IPS DF 4.7 (cell line): ENCODE measurements around the gene S1PR4.
"Not testable (repeated sequence)": the region's sequence is repeated elsewhere in the genome, so short reads cannot be mapped to it uniquely, and the experiment has no call there.

ENCODE experiments used
- DNase-seq: peaks from one replicate; pipeline ENCODE4 v3.0.0-alpha.2; 2013; ENCODE audit warnings: low spot score; ENCODE audit errors: extremely low read depth

S1PR4 gene

GRCh38 chr19:3152419-3152780, 26.2 kb upstream of the S1PR4 start:
- DNase-seq, result no peak

- no peak for DNase-seq
Measured at GRCh38 chr19:3153286-3154230, 25.0 kb upstream of the S1PR4 start.

GRCh38 chr19:3154447-3154846, 24.1 kb upstream of the S1PR4 start:
- not testable (repeated sequence) for DNase-seq

- DNase-seq, result no peak
Measured at GRCh38 chr19:3154957-3155736, 23.4 kb upstream of the S1PR4 start.

GRCh38 chr19:3157096-3157845, 21.3 kb upstream of the S1PR4 start:
- no peak for DNase-seq

GRCh38 chr19:3159565-3159964, 19.0 kb upstream of the S1PR4 start:
- DNase-seq, result no peak

GRCh38 chr19:3160219-3160618, 18.4 kb upstream of the S1PR4 start:
- DNase-seq, result no peak

- no peak for DNase-seq
Measured at GRCh38 chr19:3161453-3161852, 17.1 kb upstream of the S1PR4 start.

GRCh38 chr19:3162418-3163229, 15.9 kb upstream of the S1PR4 start:
- no peak for DNase-seq

GRCh38 chr19:3163230-3163886, 15.2 kb upstream of the S1PR4 start:
- DNase-seq, result no peak

GRCh38 chr19:3163943-3164342, 14.6 kb upstream of the S1PR4 start:
- DNase-seq, result no peak

GRCh38 chr19:3167533-3168272, 10.9 kb upstream of the S1PR4 start:
- DNase-seq, result no peak

GRCh38 chr19:3171894-3172672, 6.5 kb upstream of the S1PR4 start:
- no peak for DNase-seq

GRCh38 chr19:3172673-3173000, 5.9 kb upstream of the S1PR4 start:
- not testable (repeated sequence) for DNase-seq

- DNase-seq, result no peak
Measured at GRCh38 chr19:3175781-3176714, 2.5 kb upstream of the S1PR4 start.

GRCh38 chr19:3176715-3177501, 1.7 kb upstream of the S1PR4 start:
- no peak for DNase-seq
